A673 (cell line): ENCODE data around the gene ARMS2. TPM values are rescaled to one million over a fixed set of nuclear protein-coding genes. Genes with fewer than 3 reads are reported as not detected.

Source experiments
- BruUV-seq: library from RNA; stranded (reverse); fragments of 400-500 nt; replicated peaks from 2 replicates; lab custom pipeline; 2021; lab: Mats Ljungman, UMichigan
- CTCF ChIA-PET: fragments of 300-600 bp; sonication (Branson Sonifier 250); formaldehyde crosslinking; loops from one replicate; lab custom pipeline; 2022; ENCODE audit warnings: antibody characterized with exemption; lab: Charles Lee
- POLR2A ChIA-PET: fragments of 300-600 bp; sonication (Branson Sonifier 250); formaldehyde crosslinking; loops from one replicate; lab custom pipeline; 2022; ENCODE audit warnings: antibody characterized with exemption; ENCODE audit not compliant: low non-redundant PET; lab: Charles Lee
- DNase-seq: peaks from one replicate; pipeline ENCODE4 v3.0.0-alpha.2; 2015; ENCODE audit warnings: low spot score
- H3K27ac ChIP-seq: fragments of 200-600 bp; sonication (generic); 2 replicates; pipeline ENCODE4 v1.5.1; 2016; ENCODE audit warnings: mixed run types, low read depth, mild to moderate bottlenecking, mixed read lengths, antibody characterized with exemption, low read length; ENCODE audit not compliant: poor library complexity, severe bottlenecking
- H3K27me3 ChIP-seq: fragments of 200-600 bp; sonication (generic); replicated peaks from 2 replicates; pipeline ENCODE4 v1.6.1; 2017; ENCODE audit warnings: mixed run types, low read depth, mild to moderate bottlenecking, mixed read lengths, antibody characterized with exemption, low read length; ENCODE audit not compliant: insufficient read depth, poor library complexity
- H3K36me3 ChIP-seq: fragments of 200-600 bp; sonication (generic); 2 replicates; pipeline ENCODE4 v1.6.1; 2016; ENCODE audit warnings: mixed run types, mild to moderate bottlenecking, mixed read lengths, antibody characterized with exemption, low read length; ENCODE audit not compliant: insufficient read depth, poor library complexity, severe bottlenecking
- H3K4me1 ChIP-seq: fragments of 200-600 bp; sonication (generic); 2 replicates; pipeline ENCODE4 v1.6.1; 2017; ENCODE audit warnings: mixed run types, mild to moderate bottlenecking, mixed read lengths, antibody characterized with exemption, low read length; ENCODE audit not compliant: insufficient read depth, poor library complexity, severe bottlenecking
- H3K4me3 ChIP-seq: fragments of 200-600 bp; sonication (generic); 2 replicates; pipeline ENCODE4 v1.5.1; 2016; ENCODE audit warnings: low read depth, mixed run types, mild to moderate bottlenecking, mixed read lengths, low read length; ENCODE audit not compliant: poor library complexity, severe bottlenecking
- H3K9me3 ChIP-seq: fragments of 200-600 bp; sonication (generic); 2 replicates; pipeline ENCODE4 v1.6.1; 2016; ENCODE audit warnings: mixed run types, low read depth, mild to moderate bottlenecking, mixed read lengths, antibody characterized with exemption, low read length; ENCODE audit not compliant: poor library complexity, severe bottlenecking
- CTCF ChIP-seq: fragments of 300-800, 200-600 bp; sonication (generic); conservative IDR thresholded peaks from 2 replicates; pipeline ENCODE4 v1.5.1; 2017; ENCODE audit warnings: low read depth, mild to moderate bottlenecking, antibody characterized with exemption, low read length, moderate library complexity, mixed read lengths
- EZH2 ChIP-seq: fragments of 200-600 bp; sonication (generic); IDR thresholded peaks from 2 replicates; pipeline ENCODE4 v1.6.1; 2017; ENCODE audit warnings: borderline replicate concordance, low read depth, mild to moderate bottlenecking, mixed read lengths, antibody characterized with exemption, low read length; ENCODE audit not compliant: poor library complexity, severe bottlenecking
- intact Hi-C: fragments of 100-400 bp; cut with micrococcal nuclease; formaldehyde crosslinking; loops from one replicate; pipeline ENCODE4 v1.10.0; 2022; ENCODE audit not compliant: unreplicated experiment
- microRNA-seq: library from miRNA; unstranded; fragments of <30 nt; microRNA quantifications from one replicate; pipeline ENCODE4 v1.2.0, GENCODE V29; 2021
- total RNA-seq: library from RNA; stranded (reverse); gene quantifications from 2 replicates; pipeline ENCODE4 v1.2.3, GENCODE V29; 2021

Gene ARMS2
- total RNA-seq, 1 experiment from 2014 or later: not detected

- intact Hi-C loops: no loop called here
Measured at GRCh38 chr10:122505011-122505410, 50.6 kb downstream of the ARMS2 start.

DNA sequence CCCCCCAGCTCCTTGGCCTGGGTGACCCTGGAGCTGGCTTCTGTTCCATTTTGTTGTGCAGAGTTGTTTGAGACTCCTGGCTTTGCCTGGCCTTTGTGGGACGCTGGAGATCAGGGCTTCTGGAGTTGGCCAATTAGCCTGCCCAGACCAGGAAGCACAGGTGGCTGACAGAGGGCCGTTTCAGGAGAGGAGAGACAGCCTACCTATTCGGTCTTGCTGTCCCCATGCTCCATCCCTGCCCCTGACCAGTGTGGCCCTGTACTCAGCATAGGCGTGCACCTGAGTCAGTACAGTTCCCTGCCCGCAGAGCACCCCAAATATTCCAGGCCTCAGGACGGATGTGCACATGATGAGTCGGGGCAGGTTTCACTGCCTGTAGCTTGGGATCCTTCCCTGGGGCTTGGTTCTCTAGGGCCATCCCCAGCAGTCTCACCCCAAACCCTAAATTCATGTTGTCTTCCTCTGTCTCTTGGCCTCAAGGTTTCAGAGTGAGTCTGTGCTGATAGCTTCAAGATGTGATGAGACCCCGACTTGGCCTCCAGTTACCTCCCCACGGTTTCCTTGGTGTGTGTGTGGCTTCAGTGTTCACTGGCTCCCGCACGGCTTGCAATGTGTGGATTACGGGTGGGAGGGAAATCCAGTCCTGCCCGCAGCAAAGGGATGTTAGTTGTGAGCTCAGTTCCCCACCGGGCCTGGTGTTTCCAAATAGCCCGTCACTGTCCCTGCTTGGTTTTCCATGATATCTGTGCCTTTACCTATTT, 51.6 kb downstream of the ARMS2 start:
- no peaks in the 10 kb centered on the region for H3K27me3 ChIP-seq
- no TSS peak for BruUV-seq
- POLR2A ChIA-PET: no interaction called here
- intact Hi-C loops: no loop called here
- no peaks in the 10 kb centered on the region for H3K4me1 ChIP-seq
- H3K9me3 ChIP-seq: no peaks in the 10 kb centered on the region
- TF ChIP-seq EZH2 (no peak), CTCF (no peak)
- CTCF ChIA-PET: no interaction called here
- H3K27ac ChIP-seq: no peak overlapping the region
- H3K36me3 ChIP-seq: no peaks in the 10 kb centered on the region
- H3K4me3 ChIP-seq: no peak overlapping the region
- DNase-seq: no peak

More at GRCh38 chr10:122505011-122505410, 50.6 kb downstream of the ARMS2 start:
- no peaks in the 10 kb centered on the region for H3K36me3 ChIP-seq
- H3K4me1 ChIP-seq: no peaks in the 10 kb centered on the region
- H3K9me3 ChIP-seq: no peaks in the 10 kb centered on the region
- H3K27ac ChIP-seq: no peak overlapping the region
- TF ChIP-seq CTCF (no peak), EZH2 (no peak)
- no TSS peak for BruUV-seq
- ChIA-PET CTCF (no interaction called here), POLR2A (no interaction called here)
- H3K27me3 ChIP-seq: no peaks in the 10 kb centered on the region
- no peak overlapping the region for H3K4me3 ChIP-seq
- DNase-seq: no peak

Small RNA genes lying within 50 kb of the gene (microRNA-seq; reads per million reads assigned to microRNA genes)
- 1.9 reads per million for gene MIR3941

Other genes with a start within 250 kb of the ARMS2 start
- gene BTBD16, start 183.4 kb upstream of the ARMS2 start, total RNA-seq: not detected in 2 replicates
- gene PLEKHA1, start 79.9 kb upstream of the ARMS2 start, total RNA-seq: 18.9 and 20.5 TPM in 2 replicates
- gene HTRA1, start 6.9 kb downstream of the ARMS2 start, total RNA-seq: 0.17 and 0.55 TPM in 2 replicates
- gene DMBT1, start 106.1 kb downstream of the ARMS2 start, total RNA-seq: not detected in 2 replicates
- gene C10orf120, start 245.2 kb downstream of the ARMS2 start, total RNA-seq: not detected in 2 replicates